GM18519 (cell line): ENCODE data around the gene PCED1B.

ENCODE experiments used
- ATAC-seq: cut with Tn5 transposase; IDR thresholded peaks from one replicate; pipeline ENCODE4 v1.9.1; 2021; ENCODE audit warnings: mild to moderate bottlenecking, moderate library complexity; ENCODE audit not compliant: unreplicated experiment, low FRiP score

The PCED1B gene

DNA sequence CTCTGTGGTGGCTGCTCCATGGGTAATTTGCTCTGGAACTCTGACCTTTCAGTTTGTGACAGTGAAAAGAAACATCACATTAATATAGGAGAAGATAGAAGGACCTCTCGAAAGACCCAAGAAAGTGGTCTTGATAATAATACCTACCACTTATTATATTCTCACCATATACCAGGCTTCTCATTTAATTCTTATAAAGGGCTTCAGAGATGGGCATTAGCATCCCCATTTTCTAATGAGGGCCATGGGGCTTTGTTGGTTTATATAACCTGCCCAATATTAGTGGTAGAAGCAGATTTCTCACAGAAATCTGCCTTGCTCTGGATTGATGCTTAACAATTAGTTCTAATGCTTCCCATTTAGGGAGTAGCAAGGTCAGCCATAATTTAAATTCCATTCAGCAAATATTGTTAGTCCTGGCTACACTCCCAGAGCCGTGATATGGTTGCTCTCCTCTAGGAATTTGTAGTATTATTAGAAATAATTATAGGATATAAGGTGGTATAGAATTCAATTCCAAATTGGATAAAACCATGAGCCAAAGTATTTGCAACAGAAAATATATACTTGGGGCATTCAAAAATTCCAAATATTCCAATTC, 7.8 kb downstream of the PCED1B start:
- ATAC-seq: no peak

DNA sequence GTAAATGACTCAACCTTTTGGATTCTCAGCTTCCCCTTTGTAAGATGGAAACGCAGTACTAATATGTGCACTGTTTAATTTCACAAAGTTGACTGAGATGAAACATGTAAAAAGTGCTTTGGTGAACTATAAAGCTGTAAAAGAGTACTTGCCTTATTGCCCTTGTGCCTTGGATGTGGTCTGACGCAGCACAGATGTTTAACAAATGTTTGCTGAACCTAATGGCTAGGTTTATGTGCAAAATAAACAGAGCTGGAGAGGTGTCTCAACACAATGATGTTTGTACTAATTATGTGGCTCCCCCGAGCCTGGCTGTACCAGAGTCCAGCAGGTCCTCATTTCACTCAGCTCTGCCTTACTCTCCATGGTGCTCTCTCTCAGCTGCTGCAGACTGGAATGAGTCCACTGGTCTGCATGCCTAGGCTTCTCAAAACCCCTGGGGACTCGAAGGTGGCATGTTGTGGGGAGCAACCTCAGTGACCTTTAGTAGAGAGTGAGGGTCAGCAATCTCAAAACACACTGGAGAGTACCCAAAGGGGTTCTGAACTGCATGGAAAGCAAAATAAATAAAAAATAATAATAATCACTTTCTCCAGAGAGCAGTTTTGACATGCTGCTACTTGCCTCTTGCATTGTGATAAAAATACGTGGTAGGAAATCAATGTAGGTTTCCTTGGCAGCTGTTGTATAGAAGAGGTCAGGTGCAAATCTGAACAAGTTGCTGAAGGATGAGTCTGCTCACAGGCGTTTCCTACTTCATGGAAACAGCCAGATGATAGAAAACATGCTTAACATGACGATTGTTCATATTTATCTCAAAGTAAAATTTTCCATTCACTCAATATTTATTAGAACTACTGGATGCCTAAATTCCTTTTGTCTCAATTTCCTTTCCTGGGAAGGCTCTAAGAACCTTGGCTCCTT, 8.9 kb downstream of the PCED1B start:
- ATAC-seq: no peak

DNA sequence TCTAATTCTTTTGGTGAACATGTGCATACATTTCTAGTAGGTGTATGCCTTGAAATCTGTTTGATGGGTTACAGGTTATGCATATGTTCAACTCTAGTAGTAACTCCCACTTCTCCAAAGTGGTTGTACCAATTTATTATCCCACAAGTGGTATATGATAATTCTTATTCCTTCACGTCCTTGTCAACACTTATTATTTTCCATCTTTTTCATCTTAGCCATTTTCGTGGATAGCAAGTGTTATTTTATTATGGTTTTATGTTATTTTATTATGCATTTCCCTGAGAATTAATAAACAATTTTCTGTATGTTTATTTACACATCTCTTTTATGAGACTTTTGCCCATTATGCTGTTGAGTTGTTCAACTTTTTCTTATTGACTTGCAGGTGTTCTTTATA, 11.6 kb downstream of the PCED1B start:
- no peak for ATAC-seq

DNA sequence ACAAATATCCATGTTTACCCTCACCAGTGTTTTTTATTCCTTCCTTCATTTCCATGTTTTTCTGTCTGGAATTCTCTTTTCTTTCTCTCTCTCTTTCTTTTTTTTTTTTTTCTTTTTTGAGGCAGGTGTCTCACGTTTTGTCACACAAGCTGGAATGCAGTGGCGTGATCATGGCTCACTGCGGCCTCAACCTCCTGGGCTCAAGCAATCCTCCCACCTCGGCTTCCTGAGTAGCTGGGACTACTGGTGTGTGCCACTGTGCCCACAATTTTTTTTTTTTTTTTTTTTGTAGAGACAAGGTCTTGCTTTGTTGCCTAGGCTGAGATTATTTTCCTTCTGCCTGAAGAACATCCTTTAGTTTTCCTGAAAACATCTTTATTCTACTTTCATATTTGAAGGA, 15.4 kb downstream of the PCED1B start:
- ATAC-seq: no peak

DNA sequence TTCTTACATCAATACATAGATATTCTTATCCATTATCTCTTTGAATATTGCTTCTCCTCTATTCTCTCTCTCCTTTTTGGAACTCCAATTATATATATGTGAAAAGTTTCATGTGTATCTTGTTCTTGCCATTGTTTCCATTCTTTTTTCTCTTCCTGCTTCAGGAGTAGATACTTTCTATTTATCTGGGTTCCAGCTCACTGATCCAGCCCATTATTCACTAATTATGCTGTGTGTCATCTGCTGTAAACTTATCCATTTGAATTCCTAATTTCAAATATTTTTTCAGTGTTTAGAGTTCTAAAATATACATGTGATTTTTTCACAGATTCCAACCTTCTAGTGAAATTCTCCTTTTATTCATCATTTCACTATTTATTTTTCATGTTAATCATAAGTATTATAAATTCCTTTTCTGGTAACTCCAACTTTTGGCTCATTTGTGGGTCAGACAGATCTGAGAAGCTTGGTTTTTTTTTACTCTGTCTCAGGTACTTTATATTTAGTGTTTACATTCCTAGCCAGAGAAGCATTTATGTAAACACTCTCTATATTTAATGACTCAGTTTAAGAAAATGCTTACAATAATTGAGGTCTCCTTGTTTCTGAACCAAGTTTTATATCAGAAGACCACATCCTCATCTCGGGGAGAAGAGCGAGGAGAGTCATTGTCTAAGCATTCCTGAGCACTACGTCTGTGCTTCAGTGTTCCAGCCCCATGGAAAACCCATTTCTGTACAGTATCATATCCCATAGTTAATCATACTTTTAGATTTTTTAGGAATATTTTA, 16.2 kb downstream of the PCED1B start:
- no peak for ATAC-seq

DNA sequence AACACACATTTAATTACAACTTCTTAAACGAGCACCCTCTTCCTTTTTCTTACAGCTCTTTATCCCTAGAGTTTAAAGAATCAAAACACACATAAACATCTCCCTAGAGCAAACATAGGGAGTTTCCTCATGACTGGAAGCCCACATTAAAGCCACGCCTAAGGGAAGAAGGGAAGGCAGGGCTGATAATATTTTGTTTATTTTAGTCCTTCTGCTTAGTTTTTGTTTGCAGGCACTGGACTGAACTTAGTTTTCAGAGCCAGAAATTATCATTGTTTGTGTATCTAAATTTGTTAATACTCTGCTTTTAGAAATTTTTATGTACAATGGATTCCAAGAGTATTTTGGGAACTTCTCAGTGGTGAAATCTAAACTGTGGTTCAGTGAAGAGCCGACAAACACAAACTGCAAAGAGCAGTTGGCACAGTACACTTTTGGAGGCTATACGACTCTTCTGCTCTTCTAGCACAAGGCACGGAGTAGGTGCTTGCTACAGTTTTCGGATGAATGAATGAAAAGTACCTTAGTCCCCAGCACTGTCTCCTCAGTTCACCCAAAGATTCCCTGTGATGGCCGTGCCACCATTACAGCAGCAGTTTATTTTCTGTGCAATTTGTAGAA, 18.0 kb downstream of the PCED1B start:
- no peak for ATAC-seq

DNA sequence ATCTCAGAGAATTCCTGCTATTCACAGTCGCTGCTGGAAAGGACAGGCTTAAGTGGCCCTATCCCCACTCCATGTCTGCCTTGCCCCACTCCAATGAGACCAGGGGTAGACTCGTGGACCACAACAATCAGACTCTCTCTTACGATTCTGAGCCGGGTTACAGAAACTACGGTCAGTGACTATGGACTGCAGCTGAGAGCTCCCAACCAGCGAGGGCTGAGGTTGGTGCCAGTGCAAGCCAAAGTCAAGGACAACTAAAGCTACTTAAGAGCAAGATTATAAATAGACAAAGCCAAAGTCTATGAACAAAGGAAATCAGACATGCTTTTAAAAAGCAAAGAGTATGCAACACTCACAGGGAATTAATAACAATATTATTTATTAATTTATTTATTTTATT, 18.7 kb downstream of the PCED1B start:
- ATAC-seq: no peak

DNA sequence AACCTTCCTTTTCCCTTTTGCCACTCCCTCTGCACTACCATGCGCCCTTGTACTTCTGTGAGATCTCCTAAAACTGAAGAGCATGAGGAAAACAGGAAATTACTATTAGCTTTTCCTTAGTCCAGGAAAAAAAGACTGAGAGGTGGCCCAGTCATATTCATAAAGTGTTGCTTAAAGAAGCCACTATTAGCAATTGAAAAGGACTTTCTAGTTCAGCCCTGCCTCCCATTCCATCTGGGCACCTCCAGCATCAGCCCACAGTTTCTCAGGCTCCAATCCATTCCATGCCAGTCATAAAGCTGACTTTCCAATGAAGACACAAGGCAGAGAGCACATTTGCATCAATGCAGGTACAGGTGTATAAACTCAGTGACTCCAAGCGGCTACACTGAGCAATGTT, 20.2 kb downstream of the PCED1B start:
- ATAC-seq: no peak

DNA sequence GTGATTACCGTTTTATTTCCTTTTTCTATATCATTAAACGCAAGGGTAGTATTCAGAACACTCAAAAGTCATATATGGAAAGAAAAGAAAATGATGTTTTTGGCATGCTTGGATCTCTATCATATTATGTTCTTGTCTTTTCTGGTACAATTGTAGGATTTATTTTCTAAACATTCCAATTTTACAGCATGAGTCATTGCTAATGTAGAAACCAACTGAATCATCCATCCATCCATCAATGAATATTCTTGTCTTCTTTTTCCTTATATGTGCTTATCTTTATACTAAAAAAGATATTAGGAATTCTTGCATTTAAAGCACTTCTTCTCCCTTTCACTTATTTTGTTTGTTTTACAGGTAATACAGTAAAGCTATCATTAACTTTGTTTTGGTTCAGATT, 20.7 kb downstream of the PCED1B start:
- ATAC-seq: no peak

DNA sequence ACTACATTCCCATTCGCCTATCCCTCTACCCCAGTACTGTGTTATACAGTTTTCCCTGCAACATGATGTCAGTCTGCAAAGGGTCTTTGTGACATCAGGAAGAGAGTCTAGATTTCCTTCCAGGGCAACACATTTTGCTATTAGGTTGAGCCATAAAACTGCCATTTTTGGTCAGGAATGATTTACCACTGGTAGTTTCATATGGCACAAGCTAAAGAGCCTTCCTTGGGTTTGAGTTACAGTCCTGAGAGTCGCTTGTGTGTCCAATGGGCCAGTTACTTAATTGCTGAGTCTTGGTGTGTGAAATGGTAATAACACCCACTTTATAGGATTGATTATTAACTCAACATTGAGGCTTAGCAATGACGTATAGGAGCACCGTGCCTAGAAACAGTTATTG, 23.0 kb downstream of the PCED1B start:
- ATAC-seq: no peak

DNA sequence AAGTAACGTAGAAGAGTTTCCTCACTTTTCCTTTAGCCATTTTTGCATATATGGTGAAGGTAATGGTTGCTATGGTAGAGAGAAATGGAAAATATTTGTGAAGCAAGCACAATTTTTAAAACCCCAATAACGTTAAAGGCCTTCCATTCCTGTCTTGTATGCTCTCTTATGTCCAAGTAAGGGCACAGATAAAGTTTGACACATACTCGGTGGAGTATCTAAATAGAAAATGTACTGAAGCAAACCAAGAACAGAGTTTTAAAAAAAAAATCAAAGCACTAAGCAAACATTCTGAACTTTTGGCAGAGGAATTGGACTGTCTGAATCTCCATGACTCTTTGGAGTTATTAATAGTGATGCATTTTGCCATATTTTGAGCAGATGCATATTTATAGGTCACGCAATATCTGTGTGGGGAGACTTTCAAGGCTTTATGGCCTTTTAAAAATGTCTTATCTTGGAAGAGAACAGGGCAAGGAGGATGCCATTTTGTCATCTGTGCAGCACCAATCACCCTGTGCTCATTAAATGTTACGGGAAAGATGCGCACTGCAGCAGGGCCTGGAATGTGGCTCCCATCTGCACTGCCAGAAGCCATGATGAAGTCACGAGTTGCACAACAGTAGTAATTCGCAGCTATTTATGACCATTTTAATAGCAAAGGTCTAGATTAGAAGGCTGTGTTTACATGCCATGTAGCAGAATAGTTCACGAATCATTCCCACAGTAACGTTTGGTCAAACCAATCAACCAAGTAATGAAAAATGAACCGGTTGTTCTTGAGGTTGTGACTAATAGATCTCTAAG, 23.6 kb downstream of the PCED1B start:
- no peak for ATAC-seq

DNA sequence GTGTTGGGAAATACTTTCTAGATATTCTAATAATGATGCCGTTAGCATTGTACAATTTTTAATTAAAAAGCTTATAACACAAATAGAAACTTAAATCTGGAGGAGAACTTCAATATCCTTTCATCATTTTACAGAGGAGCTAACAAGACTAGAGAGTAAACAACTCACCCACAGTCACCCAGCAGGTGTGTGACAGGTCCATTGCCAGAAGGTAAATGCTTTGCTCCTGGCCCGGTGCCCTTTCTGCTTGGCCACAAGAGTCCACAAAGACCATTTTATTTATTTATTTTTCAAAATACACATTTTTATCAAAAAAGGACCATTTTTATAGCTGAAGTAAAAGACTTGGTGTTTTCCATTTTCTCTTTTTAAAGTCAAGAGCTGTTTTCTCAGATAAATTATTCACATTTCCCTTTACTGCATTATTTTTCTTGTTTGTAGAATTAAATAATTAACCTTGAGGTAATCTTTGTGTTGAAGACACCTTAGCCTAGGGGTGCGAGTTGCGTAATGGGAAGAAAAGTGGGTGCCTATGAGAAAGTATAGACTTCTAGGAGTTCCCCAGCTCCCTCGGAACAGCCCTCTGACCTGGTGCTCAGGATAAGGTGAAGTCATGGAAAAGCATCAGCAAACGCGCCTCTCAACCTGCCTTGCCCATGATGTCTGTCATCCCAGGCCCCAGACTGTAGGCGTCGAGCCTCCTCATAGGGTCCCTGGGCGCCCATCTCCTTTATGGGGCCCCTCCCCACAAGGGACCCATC, 26.7 kb downstream of the PCED1B start:
- ATAC-seq: no peak

DNA sequence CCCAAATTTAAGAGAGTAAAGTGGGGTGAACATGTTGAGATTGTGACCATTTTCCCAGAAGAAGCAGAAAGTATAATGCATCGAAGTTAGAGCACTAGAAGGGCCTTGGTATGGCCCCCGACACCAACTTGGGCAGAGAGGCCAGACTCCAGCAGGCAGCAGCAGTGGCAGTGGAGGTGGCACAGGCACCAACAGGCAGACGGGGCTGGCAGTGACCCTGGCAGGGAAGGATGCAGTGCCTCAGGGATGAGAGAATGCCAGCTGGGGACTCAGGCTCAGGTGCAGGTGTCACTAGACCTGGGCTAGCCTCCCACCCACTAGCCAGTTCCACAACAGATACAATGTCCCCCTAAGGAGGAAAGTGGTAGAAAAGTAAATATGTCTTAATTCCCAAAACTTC, 28.0 kb downstream of the PCED1B start:
- ATAC-seq: no peak

DNA sequence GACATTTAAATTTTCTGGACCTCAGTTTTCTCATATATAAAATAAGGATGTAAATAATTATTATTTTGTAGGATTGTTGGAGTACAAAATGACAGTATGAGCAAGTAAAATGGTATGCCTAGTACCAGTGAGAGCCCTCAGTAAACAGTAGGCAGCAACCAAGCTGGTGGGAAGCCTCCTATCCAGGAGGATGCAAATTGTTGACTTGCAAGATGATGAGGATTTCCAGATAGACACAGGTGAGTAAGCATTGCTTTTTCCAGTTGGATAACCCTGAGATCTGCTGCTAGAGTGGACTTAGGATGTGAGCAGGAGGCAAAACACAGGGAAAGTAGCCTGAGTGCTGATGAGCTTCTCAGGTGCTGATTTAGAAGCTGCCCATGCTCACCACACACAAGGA, 28.5 kb downstream of the PCED1B start:
- ATAC-seq: no peak

DNA sequence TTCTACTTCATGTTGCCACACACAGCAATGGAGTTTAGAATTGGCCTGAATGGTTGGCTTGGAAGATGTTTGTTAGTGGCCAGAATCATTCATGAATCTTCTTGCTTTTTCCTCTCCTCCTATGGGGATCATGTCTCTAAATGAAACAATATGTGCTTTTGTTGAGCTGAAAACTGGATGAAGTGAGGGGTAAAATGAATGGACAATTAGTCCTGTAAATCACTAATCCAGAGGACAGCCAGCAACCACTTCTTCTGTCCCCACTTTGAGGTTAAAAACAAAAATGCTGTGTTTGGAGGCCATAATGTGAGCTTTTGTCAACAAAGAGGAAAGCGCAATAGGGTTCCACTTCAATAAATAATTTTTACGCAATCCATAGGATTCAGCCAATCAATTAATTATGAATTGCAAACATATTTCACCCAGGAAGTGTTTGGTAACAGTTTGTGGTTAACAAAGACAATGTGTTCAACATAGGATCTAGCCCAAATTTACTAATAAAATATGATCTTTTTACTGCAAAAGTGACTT, 30.7 kb downstream of the PCED1B start:
- no peak for ATAC-seq

DNA sequence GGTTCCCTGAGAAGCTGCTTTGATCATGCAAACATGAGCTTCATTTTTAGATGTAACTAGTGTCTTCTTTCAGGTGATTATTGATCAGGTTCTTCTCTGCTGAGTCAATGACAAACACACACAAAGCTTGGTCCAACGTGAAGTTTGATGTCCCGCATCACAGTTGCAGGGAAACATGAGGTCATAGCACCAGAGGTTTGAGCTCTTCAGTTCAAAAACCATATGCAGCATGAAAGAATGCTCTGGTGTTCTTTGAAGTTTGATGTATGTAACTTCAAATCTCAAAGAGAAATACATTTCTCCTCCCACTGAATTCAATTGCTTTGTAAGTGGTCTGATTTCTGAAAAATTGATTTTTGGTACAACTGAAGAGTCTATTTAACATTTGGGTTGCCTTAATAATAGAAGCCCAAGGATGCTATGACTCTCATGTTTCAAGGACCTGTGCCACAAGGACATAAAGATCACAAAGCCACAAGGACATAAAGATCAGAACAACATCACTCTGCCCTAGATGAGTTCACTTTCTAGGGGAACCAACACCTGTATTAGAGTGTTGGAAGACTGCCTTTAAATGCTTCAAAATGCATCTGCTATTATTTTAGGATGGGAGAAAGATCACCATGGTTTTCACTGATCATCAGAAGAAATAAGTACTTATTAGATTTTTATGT, 31.4 kb downstream of the PCED1B start:
- ATAC-seq: no peak

DNA sequence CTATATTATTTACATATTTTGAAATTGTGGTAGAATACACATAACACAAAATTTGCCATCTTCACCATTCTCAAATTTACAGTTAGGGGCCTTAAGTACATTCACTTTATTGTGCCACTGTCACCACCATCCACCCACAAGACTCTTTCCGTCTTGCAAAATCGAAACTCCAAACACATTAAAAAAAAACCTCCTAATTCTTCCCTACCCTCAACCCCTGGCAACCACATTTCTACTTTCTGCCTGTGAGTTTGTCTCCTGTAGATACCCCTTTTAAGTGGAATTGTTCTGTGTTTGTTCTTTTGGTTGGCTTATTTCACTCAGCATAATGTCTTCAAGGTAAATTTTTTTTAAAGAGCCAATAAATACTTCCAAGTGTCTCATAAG, 32.0 kb downstream of the PCED1B start:
- ATAC-seq: no peak

DNA sequence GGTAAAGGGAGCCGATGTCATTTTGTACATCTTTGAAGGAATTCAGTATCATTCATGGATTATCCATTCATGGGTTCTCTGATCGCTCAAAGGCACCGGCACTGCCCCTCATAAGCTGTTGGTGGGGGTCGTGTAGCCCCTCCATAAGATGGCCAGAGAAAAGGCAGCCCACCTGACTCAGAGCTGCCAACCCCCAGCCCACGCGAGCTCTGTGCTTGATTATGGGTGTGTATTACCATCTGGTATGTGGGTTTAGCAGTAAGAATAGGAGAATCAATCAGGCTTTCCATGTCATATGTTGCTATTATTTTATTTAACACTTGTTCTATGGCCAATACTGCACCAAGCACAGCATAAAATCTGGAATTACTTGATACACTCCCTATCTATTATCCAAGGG, 32.4 kb downstream of the PCED1B start:
- no peak for ATAC-seq

DNA sequence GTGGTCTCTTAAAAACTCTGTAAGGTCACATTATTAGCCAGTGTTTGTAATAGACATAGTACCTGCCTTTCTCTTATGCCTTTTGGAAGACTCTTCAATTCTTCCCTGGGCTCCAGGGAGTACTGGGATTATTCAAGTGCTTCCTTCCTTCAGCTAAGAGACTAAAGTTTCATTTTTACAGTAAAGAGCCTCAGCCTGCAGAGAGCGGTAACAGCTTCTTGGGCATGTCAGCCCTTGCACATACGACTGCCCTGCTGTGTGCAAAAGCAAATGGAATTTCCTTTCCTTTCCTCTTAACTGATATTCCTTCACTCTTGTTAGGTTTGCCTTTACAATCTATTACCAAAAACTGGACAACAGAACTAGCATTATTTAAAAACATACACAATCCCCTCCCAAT, 33.3 kb downstream of the PCED1B start:
- no peak for ATAC-seq
